ENCODE data around the gene PLCB4. TPM values are rescaled to one million over a fixed set of nuclear protein-coding genes. Genes with fewer than 3 reads are reported as not detected.

Gene PLCB4
- total RNA-seq, 1 donor from 2014 or later = 10.5 TPM

GRCh38 chr20:9476637-9477036 is 407.8 kb downstream of the PLCB4 start:
- H3K27me3 Mint-ChIP-seq (ENCODE audit: unreplicated experiment) = no peaks in the 10 kb centered on the region
- H3K4me3 Mint-ChIP-seq (ENCODE audit: unreplicated experiment) = no peak overlapping the region
- no peaks in the 10 kb centered on the region for H3K9me3 Mint-ChIP-seq (ENCODE audit: unreplicated experiment)
- no peaks in the 10 kb centered on the region for H3K4me1 Mint-ChIP-seq (ENCODE audit: unreplicated experiment)
- no peaks in the 10 kb centered on the region for H3K36me3 Mint-ChIP-seq (ENCODE audit: low read depth, unreplicated experiment)
- no peak for TF ChIP-seq CTCF (IDR thresholded peaks at IDR 0.05; ENCODE audit: unreplicated experiment)
- no peak overlapping the region for H3K27ac Mint-ChIP-seq (ENCODE audit: unreplicated experiment)
- no peak for DNase-seq (ENCODE audit: low spot score)

- no peaks in the 10 kb centered on the region for H3K36me3 Mint-ChIP-seq (ENCODE audit: low read depth, unreplicated experiment)
- no peaks in the 10 kb centered on the region for H3K9me3 Mint-ChIP-seq (ENCODE audit: unreplicated experiment)
- H3K4me1 Mint-ChIP-seq (ENCODE audit: unreplicated experiment) = no peaks in the 10 kb centered on the region
- no peaks in the 10 kb centered on the region for H3K27me3 Mint-ChIP-seq (ENCODE audit: unreplicated experiment)
- H3K4me3 Mint-ChIP-seq (ENCODE audit: unreplicated experiment) = no peak overlapping the region
- no peak overlapping the region for H3K27ac Mint-ChIP-seq (ENCODE audit: unreplicated experiment)
- no peak for TF ChIP-seq CTCF (IDR thresholded peaks at IDR 0.05; ENCODE audit: unreplicated experiment)
- DNase-seq (ENCODE audit: low spot score) = no peak
Observed at GRCh38 chr20:9478771-9479170, 409.9 kb downstream of the PLCB4 start.

- Mint-ChIP-seq H3K36me3 (ENCODE audit: low read depth, unreplicated experiment) (no peaks in the 10 kb centered on the region), H3K9me3 (ENCODE audit: unreplicated experiment) (no peaks in the 10 kb centered on the region), H3K27ac (ENCODE audit: unreplicated experiment) (no peak overlapping the region), H3K4me1 (ENCODE audit: unreplicated experiment) (no peaks in the 10 kb centered on the region), H3K4me3 (ENCODE audit: unreplicated experiment) (no peak overlapping the region), H3K27me3 (ENCODE audit: unreplicated experiment) (no peaks in the 10 kb centered on the region)
- DNase-seq (ENCODE audit: low spot score) = no peak
- TF ChIP-seq CTCF (IDR thresholded peaks at IDR 0.05; ENCODE audit: unreplicated experiment) = no peak
Observed at GRCh38 chr20:9480066-9480465, 411.2 kb downstream of the PLCB4 start.

- TF ChIP-seq CTCF (IDR thresholded peaks at IDR 0.05; ENCODE audit: unreplicated experiment) = no peak
- no peaks in the 10 kb centered on the region for H3K36me3 Mint-ChIP-seq (ENCODE audit: low read depth, unreplicated experiment)
- DNase-seq (ENCODE audit: low spot score) = no peak
Observed at GRCh38 chr20:9482180-9482579, 413.3 kb downstream of the PLCB4 start.

GRCh38 chr20:9483131-9483530 is 414.2 kb downstream of the PLCB4 start:
- H3K4me1 Mint-ChIP-seq (ENCODE audit: unreplicated experiment) = no peaks in the 10 kb centered on the region
- no peak overlapping the region for H3K4me3 Mint-ChIP-seq (ENCODE audit: unreplicated experiment)
- no peak for TF ChIP-seq CTCF (IDR thresholded peaks at IDR 0.05; ENCODE audit: unreplicated experiment)
- H3K9me3 Mint-ChIP-seq (ENCODE audit: unreplicated experiment) = no peaks in the 10 kb centered on the region
- DNase-seq (ENCODE audit: low spot score) = no peak
- H3K27me3 Mint-ChIP-seq (ENCODE audit: unreplicated experiment) = no peaks in the 10 kb centered on the region
- H3K27ac Mint-ChIP-seq (ENCODE audit: unreplicated experiment) = no peak overlapping the region
- no peaks in the 10 kb centered on the region for H3K36me3 Mint-ChIP-seq (ENCODE audit: low read depth, unreplicated experiment)

More at GRCh38 chr20:9482180-9482579, 413.3 kb downstream of the PLCB4 start:
- Mint-ChIP-seq H3K4me3 (ENCODE audit: unreplicated experiment) (no peak overlapping the region), H3K27ac (ENCODE audit: unreplicated experiment) (no peak overlapping the region), H3K4me1 (ENCODE audit: unreplicated experiment) (no peaks in the 10 kb centered on the region), H3K9me3 (ENCODE audit: unreplicated experiment) (no peaks in the 10 kb centered on the region), H3K27me3 (ENCODE audit: unreplicated experiment) (no peaks in the 10 kb centered on the region)

Measured in endothelial cell (in vitro differentiated cells).